Astrocyte (in vitro differentiated cells and primary cell): ENCODE data around the gene IL4I1. TPM values are rescaled to one million over a fixed set of nuclear protein-coding genes. Genes with fewer than 3 reads are reported as not detected.

ENCODE experiments used
- DNase-seq: peaks from one replicate; pipeline ENCODE4 v3.0.0-alpha.2; 2010; ENCODE audit warnings: low read depth
- FAIRE-seq: peaks from 2 replicates; lab custom pipeline; 2011; peaks lifted over from hg19 to GRCh38; lab: Jason Lieb, UNC
- H2AFZ ChIP-seq: 2 replicates; pipeline ENCODE4 v1.6.0; 2012; ENCODE audit warnings: low read depth, low read length, inconsistent platforms
- H3K27ac ChIP-seq: 2 replicates; pipeline ENCODE4 v1.5.1; 2011; ENCODE audit warnings: low read depth, low read length, inconsistent platforms
- H3K27me3 ChIP-seq: 2 replicates; pipeline ENCODE4 v1.6.0; 2011; ENCODE audit warnings: low read length, inconsistent platforms; ENCODE audit not compliant: insufficient read depth
- H3K36me3 ChIP-seq: 2 replicates; pipeline ENCODE4 v1.5.1; 2011; ENCODE audit warnings: low read length, inconsistent platforms; ENCODE audit not compliant: insufficient read depth
- H3K4me1 ChIP-seq: 2 replicates; pipeline ENCODE4 v1.5.1; 2011; ENCODE audit warnings: low read length, inconsistent platforms; ENCODE audit not compliant: insufficient read depth
- H3K4me2 ChIP-seq: 2 replicates; pipeline ENCODE4 v1.6.0; 2012; ENCODE audit warnings: low read length, inconsistent platforms
- H3K4me3 ChIP-seq: 2 replicates; pipeline ENCODE4 v1.5.1; 2011; ENCODE audit warnings: low read depth, mild to moderate bottlenecking, low read length, inconsistent platforms; ENCODE audit not compliant: insufficient read depth
- H3K79me2 ChIP-seq: 2 replicates; pipeline ENCODE4 v1.6.0; 2012; ENCODE audit warnings: mild to moderate bottlenecking, low read length, inconsistent platforms; ENCODE audit not compliant: insufficient read depth
- H3K9ac ChIP-seq: 2 replicates; pipeline ENCODE4 v1.6.0; 2012; ENCODE audit warnings: mild to moderate bottlenecking, low read length, inconsistent platforms
- H3K9me3 ChIP-seq: 2 replicates; pipeline ENCODE4 v1.5.1; 2012; ENCODE audit warnings: low read depth, mild to moderate bottlenecking, low read length, inconsistent platforms; ENCODE audit not compliant: insufficient read depth
- H4K20me1 ChIP-seq: 2 replicates; pipeline ENCODE4 v1.6.0; 2012; ENCODE audit warnings: low read length, inconsistent platforms; ENCODE audit not compliant: insufficient read depth
- H3K27ac Mint-ChIP-seq: one replicate; pipeline ENCODE4 v1.8.0; 2021; ENCODE audit warnings: mild to moderate bottlenecking, mixed read lengths; ENCODE audit not compliant: unreplicated experiment
- H3K27me3 Mint-ChIP-seq: one replicate; pipeline ENCODE4 v1.8.0; 2021; ENCODE audit warnings: low read depth, mixed read lengths; ENCODE audit not compliant: unreplicated experiment
- H3K36me3 Mint-ChIP-seq: one replicate; pipeline ENCODE4 v1.8.0; 2021; ENCODE audit warnings: low read depth, mixed read lengths; ENCODE audit not compliant: unreplicated experiment
- H3K4me1 Mint-ChIP-seq: one replicate; pipeline ENCODE4 v1.8.0; 2021; ENCODE audit warnings: low read depth, mixed read lengths; ENCODE audit not compliant: unreplicated experiment
- H3K4me3 Mint-ChIP-seq: one replicate; pipeline ENCODE4 v1.8.0; 2021; ENCODE audit warnings: mild to moderate bottlenecking, moderate library complexity, mixed read lengths; ENCODE audit not compliant: unreplicated experiment
- H3K9me3 Mint-ChIP-seq: one replicate; pipeline ENCODE4 v1.8.0; 2021; ENCODE audit warnings: mild to moderate bottlenecking, mixed read lengths; ENCODE audit not compliant: unreplicated experiment
- CTCF ChIP-seq: IDR thresholded peaks from 2 replicates; pipeline ENCODE4 v1.5.1; 2011; ENCODE audit warnings: low read depth, mild to moderate bottlenecking, inconsistent platforms, low read length, moderate library complexity; ENCODE audit not compliant: insufficient read depth
- EZH2 ChIP-seq: IDR thresholded peaks from 2 replicates; pipeline ENCODE4 v1.6.1; 2012; ENCODE audit warnings: mild to moderate bottlenecking, low read length, inconsistent platforms; ENCODE audit not compliant: insufficient read depth
- total RNA-seq: library from RNA; stranded (reverse); gene quantifications from 2 replicates; pipeline ENCODE4 v1.2.1, GENCODE V29; 2021

Gene IL4I1
- total RNA-seq, 1 donor from 2014 or later, result 0.27 TPM

GRCh38 chr19:49940482-49940791 lies 43.8 kb upstream of the IL4I1 start:
- H3K4me2 ChIP-seq, result no peak overlapping the region
- H3K79me2 ChIP-seq, result no peaks in the 10 kb centered on the region
- H3K9me3 Mint-ChIP-seq, result no peaks in the 10 kb centered on the region
- H2AFZ ChIP-seq, result no peak overlapping the region
- H3K27ac Mint-ChIP-seq, result no peak overlapping the region
- H3K27me3 Mint-ChIP-seq, result peaks cover 7% of the 10 kb centered on the region
- no peak for FAIRE-seq
- no peaks in the 10 kb centered on the region for H3K36me3 ChIP-seq
- DNase-seq, result no peak
- H3K9me3 ChIP-seq, result no peaks in the 10 kb centered on the region
- peaks cover 3% of the 10 kb centered on the region for H3K36me3 Mint-ChIP-seq
- peaks cover 4% of the 10 kb centered on the region for H3K4me1 ChIP-seq
- no peak overlapping the region for H3K27ac ChIP-seq
- H3K9ac ChIP-seq, result no peak overlapping the region
- no peaks in the 10 kb centered on the region for H3K4me1 Mint-ChIP-seq
- no peaks in the 10 kb centered on the region for H4K20me1 ChIP-seq
- H3K27me3 ChIP-seq, result no peaks in the 10 kb centered on the region
- no peak overlapping the region for H3K4me3 ChIP-seq
- TF ChIP-seq CTCF (no peak), EZH2 (no peak)
- no peak overlapping the region for H3K4me3 Mint-ChIP-seq

- no peak overlapping the region for H3K27ac ChIP-seq
- FAIRE-seq (no peak), DNase-seq (no peak)
- Mint-ChIP-seq H3K27me3 (peaks cover 7% of the 10 kb centered on the region), H3K36me3 (peaks cover 3% of the 10 kb centered on the region), H3K4me1 (no peaks in the 10 kb centered on the region), H3K27ac (no peak overlapping the region), H3K9me3 (no peaks in the 10 kb centered on the region), H3K4me3 (no peak overlapping the region)
- H3K4me2 ChIP-seq, result no peak overlapping the region
- TF ChIP-seq EZH2, result no peak
- H3K27me3 ChIP-seq, result no peaks in the 10 kb centered on the region
- H4K20me1 ChIP-seq, result no peaks in the 10 kb centered on the region
- no peak overlapping the region for H3K9ac ChIP-seq
- H3K9me3 ChIP-seq, result no peaks in the 10 kb centered on the region
- no peaks in the 10 kb centered on the region for H3K36me3 ChIP-seq
- no peak overlapping the region for H3K4me3 ChIP-seq
- H3K79me2 ChIP-seq, result no peaks in the 10 kb centered on the region
- peaks cover 4% of the 10 kb centered on the region for H3K4me1 ChIP-seq
- no peak overlapping the region for H2AFZ ChIP-seq
These were observed 43.2 kb upstream of the IL4I1 start for GRCh38 chr19:49939721-49940481.

- H3K27me3 Mint-ChIP-seq, result peaks cover 6% of the 10 kb centered on the region
- H3K9ac ChIP-seq, result no peak overlapping the region
- FAIRE-seq, result no peak
These were observed 42.0 kb upstream of the IL4I1 start for GRCh38 chr19:49938662-49939061.

More at GRCh38 chr19:49938662-49939061, 42.0 kb upstream of the IL4I1 start:
- H3K79me2 ChIP-seq, result no peaks in the 10 kb centered on the region
- H3K27ac Mint-ChIP-seq, result no peak overlapping the region
- no peaks in the 10 kb centered on the region for H3K36me3 ChIP-seq
- no peak for TF ChIP-seq CTCF
- TF ChIP-seq EZH2, result no peak
- no peak overlapping the region for H3K4me2 ChIP-seq
- H3K27me3 ChIP-seq, result no peaks in the 10 kb centered on the region
- H3K36me3 Mint-ChIP-seq, result peaks cover 4% of the 10 kb centered on the region
- H2AFZ ChIP-seq, result no peak overlapping the region
- no peak overlapping the region for H3K27ac ChIP-seq
- H3K4me3 ChIP-seq, result no peak overlapping the region
- H3K4me1 ChIP-seq, result peaks cover 4% of the 10 kb centered on the region
- no peaks in the 10 kb centered on the region for H4K20me1 ChIP-seq
- no peak overlapping the region for H3K4me3 Mint-ChIP-seq
- H3K9me3 ChIP-seq, result no peaks in the 10 kb centered on the region
- no peak for DNase-seq
- peaks cover 1% of the 10 kb centered on the region for H3K9me3 Mint-ChIP-seq
- no peaks in the 10 kb centered on the region for H3K4me1 Mint-ChIP-seq
